C1 segment of cervical spinal cord (tissue), 14 donors: ENCODE data around the gene RBM26.
A peak's percentile ranks its signal among the peaks of the same experiment; 100 is the strongest.

Experiments
- DNase-seq, 14 donors: peaks; one replicate each; lab custom pipeline; 2025; lab: John Stamatoyannopoulos, UW

RBM26 gene

GRCh38 chr13:79423801-79424642, 18.0 kb upstream of the RBM26 start:
- peak in 1 of 14 donors; percentile 19 for DNase-seq

GRCh38 chr13:79423340-79423739, 17.3 kb upstream of the RBM26 start:
- no peak for DNase-seq

GRCh38 chr13:79419365-79419764, 13.3 kb upstream of the RBM26 start:
- DNase-seq, result no peak

GRCh38 chr13:79417741-79418140, 11.7 kb upstream of the RBM26 start:
- DNase-seq, result no peak

DNA sequence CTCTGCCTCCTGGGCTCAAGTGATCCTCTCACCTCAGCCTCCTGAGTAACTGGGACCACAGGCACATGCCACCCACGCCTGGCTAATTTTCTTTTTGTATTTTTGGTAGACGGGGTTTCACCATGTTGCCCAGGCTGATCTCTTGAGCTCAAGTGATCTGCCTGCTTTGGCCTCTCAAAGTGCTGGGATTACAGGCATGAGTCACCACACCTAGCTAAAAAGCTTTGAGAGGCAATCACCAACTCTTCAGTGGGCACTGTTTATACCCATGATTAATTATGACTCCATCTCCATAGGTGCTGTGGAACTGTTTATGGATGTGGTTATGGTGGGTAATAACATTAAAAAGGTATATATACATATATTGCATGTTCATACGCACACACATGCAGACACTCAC, 7.5 kb upstream of the RBM26 start:
- DNase-seq, result no peak

- no peak for DNase-seq
Measured at GRCh38 chr13:79409828-79410227, 3.8 kb upstream of the RBM26 start.

GRCh38 chr13:79407349-79407979, 1.4 kb upstream of the RBM26 start:
- DNase-seq, result no peak

GRCh38 chr13:79406597-79406908, 498 bp upstream of the RBM26 start:
- no peak for DNase-seq

DNA sequence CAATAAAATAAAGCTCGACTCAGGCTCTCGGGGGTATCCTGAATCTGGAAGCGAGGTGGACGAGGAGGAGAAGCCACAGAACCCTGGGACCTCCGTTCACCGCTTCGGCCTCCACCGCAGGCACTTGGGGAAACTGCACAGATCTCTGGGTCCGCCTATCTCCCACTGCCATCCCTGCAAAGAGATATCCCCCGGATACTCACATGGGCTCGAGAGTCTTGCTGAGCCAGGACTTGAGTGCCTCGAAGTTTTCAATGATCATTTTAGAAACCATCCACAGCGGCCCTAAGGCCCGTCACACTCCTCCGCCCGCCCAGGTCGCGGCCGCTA, 589 bp downstream of the RBM26 start:
- peak in 2 of 14 donors; percentile 55 to 58 for DNase-seq

DNA sequence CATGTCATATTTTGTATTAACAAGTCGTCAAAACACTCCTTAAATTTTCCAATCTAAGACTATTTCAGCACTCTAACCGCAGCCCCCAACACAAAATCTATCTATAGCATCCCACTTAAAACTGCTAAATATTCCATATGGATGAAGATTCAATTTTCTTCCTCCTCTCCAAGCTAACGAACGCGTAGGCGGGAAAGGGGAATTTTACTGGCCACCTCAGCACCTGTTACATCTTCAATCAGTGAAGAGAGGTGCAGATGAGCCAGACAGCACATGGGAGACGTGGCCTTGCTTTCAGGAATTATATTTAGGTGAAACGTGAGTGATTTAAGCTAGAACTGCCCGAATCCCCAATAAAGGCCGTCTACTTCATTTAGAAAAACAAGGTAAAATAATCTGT, 1.1 kb downstream of the RBM26 start:
- no peak for DNase-seq

- no peak for DNase-seq
Measured at GRCh38 chr13:79404361-79404760, 1.7 kb downstream of the RBM26 start.

DNA sequence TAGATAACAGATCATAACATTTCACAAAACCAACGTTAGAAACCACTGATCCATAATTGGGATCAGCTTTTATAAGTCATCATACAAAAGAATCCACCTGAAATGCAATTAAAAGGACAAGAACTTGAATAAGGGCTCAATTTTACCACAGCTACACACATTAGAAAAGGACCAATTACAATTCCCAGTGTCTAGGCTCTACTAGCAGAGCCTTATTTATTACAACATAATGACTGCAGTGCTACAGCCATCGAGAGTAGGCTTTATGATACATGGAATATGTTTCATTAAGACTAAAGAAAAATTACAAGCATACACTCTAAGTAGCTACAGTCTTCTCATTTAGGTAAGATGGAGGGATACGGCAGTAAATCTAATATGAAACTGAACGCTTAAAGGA, 2.9 kb downstream of the RBM26 start:
- DNase-seq, result no peak

- DNase-seq, result no peak
Measured at GRCh38 chr13:79402679-79403078, 3.4 kb downstream of the RBM26 start.

- DNase-seq, result no peak
Measured at GRCh38 chr13:79402074-79402635, 3.9 kb downstream of the RBM26 start.

GRCh38 chr13:79401259-79402070, 4.6 kb downstream of the RBM26 start:
- DNase-seq, result no peak

- DNase-seq, result no peak
Measured at GRCh38 chr13:79398915-79399314, 7.1 kb downstream of the RBM26 start.

DNA sequence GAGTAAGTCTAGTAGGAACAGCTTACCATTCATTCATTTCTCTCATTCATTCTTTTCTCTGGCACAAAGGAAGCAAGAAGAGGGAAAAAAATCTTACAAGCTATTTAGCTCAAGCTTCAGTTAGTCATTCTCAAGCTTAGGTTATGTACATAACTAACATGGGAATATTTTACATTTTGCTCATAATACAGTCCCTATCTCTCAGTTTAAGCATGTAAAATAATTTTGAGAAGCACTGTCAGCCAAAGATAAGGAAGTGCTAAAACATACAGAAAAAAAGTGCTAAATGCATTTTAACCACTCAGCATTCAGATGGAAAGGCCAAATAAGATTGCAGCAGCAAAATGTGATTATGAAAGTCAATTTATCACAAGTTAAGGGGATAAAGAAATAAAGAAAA, 7.9 kb downstream of the RBM26 start:
- DNase-seq, result no peak

DNA sequence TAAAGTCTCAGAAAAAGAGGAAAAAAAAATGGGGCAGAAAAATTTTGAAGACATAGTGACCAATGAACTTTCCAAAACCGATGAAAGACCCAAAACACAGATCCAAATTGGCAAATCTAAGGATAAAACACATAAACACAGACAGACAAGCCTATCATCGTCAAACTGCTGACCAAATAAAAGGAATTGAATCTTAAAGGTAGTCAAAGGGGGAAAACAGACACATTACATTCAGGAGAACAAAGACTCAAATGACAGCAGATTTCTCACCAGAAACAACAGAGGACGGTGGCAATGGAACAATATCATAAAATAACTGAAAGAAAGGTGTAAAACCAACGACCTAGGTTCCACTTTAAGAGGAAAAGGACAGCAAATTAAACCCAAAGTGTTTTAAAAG, 10.2 kb downstream of the RBM26 start:
- no peak for DNase-seq

DNA sequence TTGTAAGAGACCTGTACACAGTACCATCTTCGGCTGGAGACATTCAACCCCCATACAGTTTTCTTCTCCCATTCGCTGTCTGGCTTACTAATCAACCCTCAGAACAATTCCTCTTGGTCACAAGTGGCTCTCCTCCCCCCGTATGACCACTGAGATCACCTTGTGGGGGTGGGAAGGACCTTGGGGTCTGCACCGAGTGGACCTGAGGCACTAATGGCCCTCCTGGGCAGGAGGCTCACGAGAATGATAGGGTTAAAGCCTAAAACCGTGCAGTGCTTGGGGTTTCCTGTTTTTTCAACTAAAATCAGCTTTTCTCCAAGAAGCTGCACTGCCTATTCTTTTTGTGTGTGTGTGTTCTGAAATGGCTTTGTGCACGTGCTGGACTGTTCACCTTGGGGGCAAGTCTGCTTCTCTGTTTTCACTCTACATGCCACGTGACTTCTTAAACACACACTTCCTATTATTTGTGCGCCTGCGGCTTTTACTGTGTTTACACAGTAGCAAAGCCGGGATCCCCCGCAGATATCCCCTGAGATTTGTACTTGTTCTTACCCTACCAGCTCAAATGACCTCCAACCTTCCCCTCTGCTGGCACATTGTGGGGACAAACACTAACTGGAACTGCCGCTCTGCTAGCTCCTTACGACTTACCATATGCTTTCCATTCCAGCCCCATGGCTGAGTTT, 12.3 kb downstream of the RBM26 start:
- no peak for DNase-seq

DNA sequence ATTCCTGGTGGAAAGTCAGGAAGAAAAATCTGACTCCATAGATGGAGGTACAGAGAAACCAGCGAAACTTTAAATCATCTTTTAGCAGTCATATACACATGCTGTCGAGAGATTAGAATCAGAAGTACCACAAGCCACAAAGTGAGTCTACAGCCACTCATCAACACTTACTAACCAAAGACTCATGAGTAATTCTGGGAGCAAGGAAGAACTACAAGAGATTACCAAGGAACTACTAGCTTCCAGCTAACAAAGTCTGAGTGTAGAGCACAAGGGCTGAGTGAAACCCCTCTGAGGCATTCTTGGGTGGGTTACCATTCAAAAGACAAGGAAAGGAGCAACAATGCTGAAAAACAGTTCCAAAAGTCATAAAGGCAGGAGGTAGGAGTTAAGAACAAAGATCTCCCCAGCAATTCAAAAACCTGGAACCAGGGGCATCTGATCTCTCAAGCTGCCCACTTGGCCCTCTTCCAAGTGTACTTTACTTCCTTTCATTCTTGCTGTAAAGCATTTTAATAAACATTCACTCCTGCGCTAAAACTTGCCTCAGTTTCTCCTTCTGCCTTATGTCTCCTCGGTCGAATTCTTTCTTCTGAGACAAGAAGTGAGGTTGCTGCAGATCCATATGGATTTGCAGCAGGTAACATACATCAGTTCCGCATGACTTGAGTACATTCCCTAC, 13.0 kb downstream of the RBM26 start:
- DNase-seq, result peak in 1 of 14 donors; percentile 19

GRCh38 chr13:79389026-79389425, 17.0 kb downstream of the RBM26 start:
- no peak for DNase-seq
